Endothelial cell of umbilical vein (primary cell): ENCODE measurements around the gene LRRTM4. TPM values are rescaled to one million over a fixed set of nuclear protein-coding genes. Genes with fewer than 3 reads are reported as not detected.

Experiments used
- BruUV-seq: library from RNA; stranded (reverse); fragments of 400-500 nt; replicated peaks from 2 replicates; lab custom pipeline; 2021; lab: Mats Ljungman, UMichigan
- CTCF ChIA-PET: fragments of 300-600, 350-600 bp; sonication (Branson Sonifier 250); formaldehyde crosslinking; loops from one replicate; lab custom pipeline; 2021; ENCODE audit warnings: antibody characterized with exemption, inconsistent platforms; lab: Charles Lee
- POLR2A ChIA-PET: fragments of 300-600, 350-600 bp; sonication (Branson Sonifier 250); formaldehyde crosslinking; loops from one replicate; lab custom pipeline; 2021; ENCODE audit warnings: antibody characterized with exemption, inconsistent platforms; lab: Charles Lee
- DNase-seq: peaks from one replicate; pipeline ENCODE4 v3.0.0-alpha.2; 2011; ENCODE audit warnings: low read depth, low spot score
- FAIRE-seq: peaks from 2 replicates; lab custom pipeline; 2011; peaks lifted over from hg19 to GRCh38; lab: Jason Lieb, UNC
- H2AFZ ChIP-seq: 2 replicates; pipeline ENCODE4 v1.6.0; 2012; ENCODE audit warnings: low read depth, low read length, control low read depth, inconsistent platforms
- H3K27ac ChIP-seq: 2 replicates; pipeline ENCODE4 v1.5.1; 2011; ENCODE audit warnings: low read depth, mild to moderate bottlenecking, control low read depth, low read length, moderate library complexity; ENCODE audit not compliant: insufficient read depth
- H3K27me3 ChIP-seq, 2 experiments: 2 replicates each; pipeline versions ENCODE4 v1.6.0 to v1.6.1; 2011; ENCODE audit warnings: low read length in 2 of 2, mixed read lengths in 1 of 2; ENCODE audit not compliant: control insufficient read depth in 2 of 2, insufficient read depth in 2 of 2
- H3K36me3 ChIP-seq, 2 experiments: 2 replicates in 1 of 2; 3 replicates in 1 of 2; pipeline ENCODE4 v1.5.1; 2011; ENCODE audit warnings: low read length in 2 of 2, mild to moderate bottlenecking in 1 of 2, moderate library complexity in 1 of 2; ENCODE audit not compliant: control insufficient read depth in 2 of 2, insufficient read depth in 2 of 2; ENCODE audit errors: extremely low read depth in 1 of 2
- H3K4me1 ChIP-seq: 3 replicates; pipeline ENCODE4 v1.5.1; 2011; ENCODE audit warnings: mild to moderate bottlenecking, low read length; ENCODE audit not compliant: control insufficient read depth, insufficient read depth; ENCODE audit errors: extremely low read depth
- H3K4me2 ChIP-seq: 2 replicates; pipeline ENCODE4 v1.6.1; 2011; ENCODE audit warnings: low read length, control low read depth, mixed read lengths; ENCODE audit not compliant: insufficient read depth
- H3K4me3 ChIP-seq, 3 experiments: fragments of 200-600 bp in 1 of 3; sonication (generic), shearing (Covaris generic) in 1 of 3; replicated peaks in 1 of 3; 2 replicates each; pipeline ENCODE4 v1.5.1; 2011 to 2016; ENCODE audit warnings: control low read depth in 3 of 3, low read length in 3 of 3, mild to moderate bottlenecking in 2 of 3, inconsistent platforms in 1 of 3, low read depth in 1 of 3, moderate library complexity in 1 of 3; ENCODE audit not compliant: insufficient read depth in 1 of 3
- H3K79me2 ChIP-seq: 2 replicates; pipeline ENCODE4 v1.6.0; 2012; ENCODE audit warnings: low read length, inconsistent platforms; ENCODE audit not compliant: control insufficient read depth, insufficient read depth
- H3K9ac ChIP-seq: replicated peaks from 2 replicates; pipeline ENCODE3; 2011; ENCODE audit warnings: low read length, control low read depth; ENCODE audit not compliant: insufficient read depth; ENCODE audit errors: extremely low read depth
- H3K9me1 ChIP-seq: replicated peaks from 3 replicates; pipeline ENCODE4 v1.6.0; 2011; ENCODE audit warnings: mild to moderate bottlenecking, low read length; ENCODE audit not compliant: control insufficient read depth, insufficient read depth; ENCODE audit errors: extremely low read depth
- H3K9me3 ChIP-seq: replicated peaks from 2 replicates; pipeline ENCODE4 v1.5.1; 2012; ENCODE audit warnings: low read length, inconsistent platforms; ENCODE audit not compliant: control insufficient read depth, insufficient read depth
- H4K20me1 ChIP-seq: replicated peaks from 2 replicates; pipeline ENCODE3; 2011; ENCODE audit warnings: mild to moderate bottlenecking, low read length; ENCODE audit not compliant: control insufficient read depth, insufficient read depth; ENCODE audit errors: extremely low read depth
- EZH2 ChIP-seq: IDR thresholded peaks from 2 replicates; pipeline ENCODE4 v1.6.1; 2012; ENCODE audit warnings: borderline replicate concordance, low read depth, mild to moderate bottlenecking, moderate library complexity, low read length, inconsistent platforms; ENCODE audit not compliant: severe bottlenecking
- FOS ChIP-seq: IDR thresholded peaks from 2 replicates; pipeline ENCODE4 v1.6.1; 2011; ENCODE audit warnings: mild to moderate bottlenecking, low read length, moderate library complexity, borderline replicate concordance; ENCODE audit not compliant: insufficient read depth
- GATA2 ChIP-seq: IDR thresholded peaks from 2 replicates; pipeline ENCODE4 v1.7.0; 2011; ENCODE audit warnings: low read depth, mild to moderate bottlenecking, moderate library complexity, mixed read lengths, low read length; ENCODE audit not compliant: insufficient read length, insufficient read depth
- JUN ChIP-seq: IDR thresholded peaks from 2 replicates; pipeline ENCODE4 v1.6.1; 2011; ENCODE audit warnings: borderline replicate concordance, low read depth; ENCODE audit not compliant: insufficient read length, insufficient read depth
- MYC ChIP-seq: IDR thresholded peaks from one replicate; pipeline ENCODE4 v1.6.1; 2011; ENCODE audit warnings: mild to moderate bottlenecking, low read depth, low read length
- POLR2A ChIP-seq: IDR thresholded peaks from 2 replicates; pipeline ENCODE4 v1.6.1; 2012; ENCODE audit warnings: low read depth, mild to moderate bottlenecking, control low read depth, low read length
- POLR2AphosphoS5 ChIP-seq: IDR thresholded peaks from 2 replicates; pipeline ENCODE4 v1.6.1; 2012; ENCODE audit warnings: low read depth, mild to moderate bottlenecking, control low read depth, low read length, moderate library complexity; ENCODE audit not compliant: insufficient read depth
- dilution Hi-C: fragments of 300-500 bp; cut with MboI; formaldehyde crosslinking; loops from one replicate; pipeline ENCODE4 v1.15.0; 2019; ENCODE audit warnings: low sequenced_read_pairs; ENCODE audit not compliant: extremely low pct_ligation_motif_present
- intact Hi-C: fragments of 100-400 bp; cut with micrococcal nuclease; formaldehyde crosslinking; loops from one replicate; pipeline ENCODE4 v1.10.0; 2022
- polyA plus RNA-seq, 4 experiments: library from polyadenylated mRNA; depleted of rRNA in 3 of 4; stranded (reverse) in 3 of 4; unstranded in 1 of 4; fragments of >200 nt; gene quantifications; 2 replicates each; pipeline versions ENCODE4 v1.2.1 to v1.2.3, GENCODE V29; 2011 to 2012; ENCODE audit warnings: missing spikeins in 1 of 4
- total RNA-seq: library from RNA; stranded (reverse); gene quantifications from 2 replicates; pipeline ENCODE4 v1.2.3, GENCODE V29; 2021
- TF ChIP-seq, protein P1 (sequence below), 2 donors: IDR thresholded peaks; 1 replicate in 1 of 2; 2 replicates in 1 of 2; pipeline ENCODE4 v1.5.1; 2011; ENCODE audit warnings: low read length in 2 of 2, mild to moderate bottlenecking in 2 of 2, moderate library complexity in 2 of 2, control low read depth in 1 of 2, inconsistent platforms in 1 of 2, low read depth in 1 of 2; ENCODE audit not compliant: insufficient read depth in 1 of 2; ENCODE audit errors: extremely low read depth in 1 of 2
- TF ChIP-seq, protein P2 (sequence below): IDR thresholded peaks from 2 replicates; pipeline ENCODE4 v1.6.1; 2011; ENCODE audit not compliant: insufficient read depth, insufficient read length

Gene LRRTM4
- total and polyA plus RNA-seq, 2 donors (not counting 3 experiments of a cell fraction or from before 2014, with no cell fraction given): not detected

DNA sequence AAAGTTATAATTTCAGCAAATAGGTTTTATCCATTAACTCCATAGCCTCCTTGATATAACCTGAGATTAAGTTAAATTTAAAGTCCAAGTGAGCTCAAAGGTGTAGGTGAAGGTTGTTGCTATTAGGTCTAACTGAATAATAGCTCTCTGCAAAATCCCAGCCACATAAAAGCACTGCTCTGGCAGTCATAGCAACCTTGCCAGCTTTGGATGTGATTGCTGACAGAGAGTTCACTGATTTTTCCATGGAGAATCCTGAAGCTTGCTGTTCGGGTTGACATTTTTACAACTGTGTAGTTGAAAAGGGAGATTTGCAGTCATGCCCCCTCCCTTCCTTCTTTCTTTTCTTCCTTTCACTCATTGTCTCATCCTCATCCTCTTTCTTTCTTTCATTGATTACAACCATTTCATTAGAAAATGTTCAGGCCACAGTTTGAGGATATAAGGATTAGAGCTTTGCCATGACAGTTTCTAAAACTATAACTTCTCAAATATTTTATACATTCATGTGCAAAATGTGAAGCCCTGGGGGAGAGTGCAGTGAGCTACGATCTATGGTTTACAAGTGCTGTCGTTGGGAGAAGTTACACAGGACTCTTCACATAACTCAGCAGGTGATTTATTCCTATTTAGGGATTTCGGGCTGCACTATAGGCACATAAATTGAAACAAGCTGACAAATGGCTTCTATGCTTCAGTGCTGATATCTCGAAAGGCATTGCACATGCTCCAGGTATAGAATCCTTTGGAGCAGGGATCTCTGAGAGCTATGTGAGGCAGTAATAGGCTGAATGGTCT lies 193.8 kb downstream of the LRRTM4 start:
- Histone ChIP-seq H3K9me1 (no peaks in the 10 kb centered on the region), H3K4me1 (no peaks in the 10 kb centered on the region), H3K27me3 (no peaks in the 10 kb centered on the region), H3K9me3 (no peaks in the 10 kb centered on the region), H3K4me2 (no peak overlapping the region), H3K36me3 (no peaks in the 10 kb centered on the region), H3K79me2 (no peaks in the 10 kb centered on the region), H4K20me1 (no peaks in the 10 kb centered on the region), H3K4me3 (no peak overlapping the region), H2AFZ (no peak overlapping the region), H3K9ac (no peak overlapping the region), H3K27ac (no peak overlapping the region)
- TF ChIP-seq FOS (no peak), GATA2 (no peak), EZH2 (no peak), MYC (no peak), POLR2AphosphoS5 (no peak), POLR2A (no peak), JUN (no peak)
- TF ChIP-seq, protein P1, sequence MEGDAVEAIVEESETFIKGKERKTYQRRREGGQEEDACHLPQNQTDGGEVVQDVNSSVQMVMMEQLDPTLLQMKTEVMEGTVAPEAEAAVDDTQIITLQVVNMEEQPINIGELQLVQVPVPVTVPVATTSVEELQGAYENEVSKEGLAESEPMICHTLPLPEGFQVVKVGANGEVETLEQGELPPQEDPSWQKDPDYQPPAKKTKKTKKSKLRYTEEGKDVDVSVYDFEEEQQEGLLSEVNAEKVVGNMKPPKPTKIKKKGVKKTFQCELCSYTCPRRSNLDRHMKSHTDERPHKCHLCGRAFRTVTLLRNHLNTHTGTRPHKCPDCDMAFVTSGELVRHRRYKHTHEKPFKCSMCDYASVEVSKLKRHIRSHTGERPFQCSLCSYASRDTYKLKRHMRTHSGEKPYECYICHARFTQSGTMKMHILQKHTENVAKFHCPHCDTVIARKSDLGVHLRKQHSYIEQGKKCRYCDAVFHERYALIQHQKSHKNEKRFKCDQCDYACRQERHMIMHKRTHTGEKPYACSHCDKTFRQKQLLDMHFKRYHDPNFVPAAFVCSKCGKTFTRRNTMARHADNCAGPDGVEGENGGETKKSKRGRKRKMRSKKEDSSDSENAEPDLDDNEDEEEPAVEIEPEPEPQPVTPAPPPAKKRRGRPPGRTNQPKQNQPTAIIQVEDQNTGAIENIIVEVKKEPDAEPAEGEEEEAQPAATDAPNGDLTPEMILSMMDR (IDR thresholded peaks at IDR 0.05; ENCODE audit: extremely low read depth in 1 of 2, insufficient read depth in 1 of 2, low read depth in 1 of 2, low read length in 2 of 2): no peak
- TF ChIP-seq, protein P2, sequence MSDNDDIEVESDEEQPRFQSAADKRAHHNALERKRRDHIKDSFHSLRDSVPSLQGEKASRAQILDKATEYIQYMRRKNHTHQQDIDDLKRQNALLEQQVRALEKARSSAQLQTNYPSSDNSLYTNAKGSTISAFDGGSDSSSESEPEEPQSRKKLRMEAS: no peak
- dilution Hi-C loops: no loop called here
- CTCF ChIA-PET: no interaction called here
- no peak for DNase-seq
- FAIRE-seq: no peak
- POLR2A ChIA-PET: no interaction called here
- intact Hi-C loops: no loop called here
- BruUV-seq: no TSS peak
